HepG2 (cell line): ENCODE data around the gene CCDC97. TPM values are rescaled to one million over a fixed set of nuclear protein-coding genes. Genes with fewer than 3 reads are reported as not detected.

Experiments
- BRD4 ChIP-seq: sonication (generic); formaldehyde crosslinking; IDR thresholded peaks from 2 replicates; pipeline ENCODE4 v1.4.0; 2020; ENCODE audit warnings: missing genetic modification reagents
- CREM ChIP-seq, 2 experiments: sonication (generic) in 1 of 2; formaldehyde crosslinking in 1 of 2; IDR thresholded peaks; 2 replicates each; pipeline versions ENCODE4 v1.4.0 to v1.6.1; 2016 to 2020; ENCODE audit warnings: antibody characterized with exemption in 1 of 2, mild to moderate bottlenecking in 1 of 2, missing genetic modification reagents in 1 of 2
- DR1 ChIP-seq: sonication (generic); formaldehyde crosslinking; IDR thresholded peaks from 2 replicates; pipeline ENCODE4 v1.8.0; 2021; ENCODE audit warnings: mild to moderate bottlenecking, missing genetic modification reagents, inconsistent platforms
- ELF3 ChIP-seq: IDR thresholded peaks from 2 replicates; pipeline ENCODE4 v1.6.1; 2016; ENCODE audit warnings: missing genetic modification reagents, missing compliant biosample characterization
- EP300 ChIP-seq, 3 experiments: sonication (generic) in 1 of 3; formaldehyde crosslinking in 1 of 3; IDR thresholded peaks; 2 replicates each; pipeline versions ENCODE4 v1.5.1 to v1.6.1; 2011 to 2020; ENCODE audit warnings: low read depth in 2 of 3, low read length in 2 of 3, borderline replicate concordance in 1 of 3, improper control_type of control experiment in 1 of 3, mild to moderate bottlenecking in 1 of 3, missing genetic modification reagents in 1 of 3, moderate library complexity in 1 of 3
- FOXJ3 ChIP-seq: sonication (generic); formaldehyde crosslinking; IDR thresholded peaks from 2 replicates; pipeline ENCODE4 v1.4.0; 2020; ENCODE audit warnings: missing genetic modification reagents, mild to moderate bottlenecking, borderline replicate concordance
- HCFC1 ChIP-seq: fragments of 150-350 bp; IDR thresholded peaks from 2 replicates; pipeline ENCODE4 v1.6.1; 2014; ENCODE audit warnings: low read depth, low read length
- KDM4B ChIP-seq: sonication (generic); formaldehyde crosslinking; IDR thresholded peaks from 2 replicates; pipeline ENCODE4 v1.4.0; 2020; ENCODE audit warnings: missing genetic modification reagents
- MTA1 ChIP-seq: sonication (generic); formaldehyde crosslinking; IDR thresholded peaks from 2 replicates; pipeline ENCODE4 v1.4.0; 2020; ENCODE audit warnings: missing genetic modification reagents, mild to moderate bottlenecking, borderline replicate concordance
- NCOA2 ChIP-seq: sonication (generic); formaldehyde crosslinking; IDR thresholded peaks from 2 replicates; pipeline ENCODE4 v1.8.0; 2022; ENCODE audit warnings: inconsistent platforms
- NFE2L1 ChIP-seq: sonication (generic); formaldehyde crosslinking; IDR thresholded peaks from 2 replicates; pipeline ENCODE4 v1.4.0; 2020; ENCODE audit warnings: missing genetic modification reagents, mild to moderate bottlenecking, borderline replicate concordance
- NR2C2 ChIP-seq: sonication (generic); formaldehyde crosslinking; IDR thresholded peaks from 2 replicates; pipeline ENCODE4 v1.4.0; 2020; ENCODE audit warnings: missing genetic modification reagents, mild to moderate bottlenecking, moderate library complexity, borderline replicate concordance
- NRL ChIP-seq: sonication (generic); formaldehyde crosslinking; IDR thresholded peaks from 2 replicates; pipeline ENCODE4 v1.5.0; 2020; ENCODE audit warnings: missing genetic modification reagents, mild to moderate bottlenecking, moderate library complexity, borderline replicate concordance
- SALL2 ChIP-seq: sonication (generic); formaldehyde crosslinking; IDR thresholded peaks from 2 replicates; pipeline ENCODE4 v1.8.1; 2023; ENCODE audit warnings: mild to moderate bottlenecking, missing genetic modification reagents, inconsistent platforms
- SCMH1 ChIP-seq: sonication (generic); formaldehyde crosslinking; IDR thresholded peaks from 2 replicates; pipeline ENCODE4 v1.9.0; 2021; ENCODE audit warnings: missing genetic modification reagents, mild to moderate bottlenecking, borderline replicate concordance
- SNAPC2 ChIP-seq: sonication (generic); formaldehyde crosslinking; IDR thresholded peaks from 2 replicates; pipeline ENCODE4 v1.8.1; 2022; ENCODE audit warnings: mild to moderate bottlenecking, missing genetic modification reagents
- SRSF9 ChIP-seq: fragments of 200-400 bp; formaldehyde crosslinking; IDR thresholded peaks from 2 replicates; pipeline ENCODE4 v1.6.1; 2018; ENCODE audit warnings: borderline replicate concordance, mild to moderate bottlenecking, low read depth, low read length; ENCODE audit not compliant: insufficient read depth, poor library complexity, severe bottlenecking
- STAT5B ChIP-seq: sonication (generic); formaldehyde crosslinking; IDR thresholded peaks from 2 replicates; pipeline ENCODE4 v1.4.0; 2020; ENCODE audit warnings: missing genetic modification reagents
- TEAD3 ChIP-seq: optimal IDR thresholded peaks from 2 replicates; pipeline ENCODE3; 2016; ENCODE audit warnings: borderline replicate concordance
- ZKSCAN8 ChIP-seq: IDR thresholded peaks from 2 replicates; pipeline ENCODE4 v1.6.1; 2016; ENCODE audit warnings: borderline replicate concordance, missing genetic modification reagents, missing compliant biosample characterization
- ZMYM4 ChIP-seq: sonication (generic); formaldehyde crosslinking; IDR thresholded peaks from 2 replicates; pipeline ENCODE4 v1.8.1; 2023; ENCODE audit warnings: mild to moderate bottlenecking, missing genetic modification reagents
- ZNF180 ChIP-seq: sonication (generic); formaldehyde crosslinking; IDR thresholded peaks from 2 replicates; pipeline ENCODE4 v1.4.0; 2020; ENCODE audit warnings: low read depth, missing genetic modification reagents, borderline replicate concordance
- ZNF205 ChIP-seq: IDR thresholded peaks from 2 replicates; pipeline ENCODE4 v1.6.1; 2018; ENCODE audit warnings: missing biosample characterization, missing genetic modification reagents
- ZNF256 ChIP-seq: sonication (generic); formaldehyde crosslinking; conservative IDR thresholded peaks from 2 replicates; pipeline ENCODE4 v1.4.0; 2020; ENCODE audit warnings: missing genetic modification reagents
- ZNF382 ChIP-seq: sonication (generic); formaldehyde crosslinking; IDR thresholded peaks from 2 replicates; pipeline ENCODE4 v1.5.0; 2020; ENCODE audit warnings: missing genetic modification reagents, mild to moderate bottlenecking, borderline replicate concordance
- ZNF564 ChIP-seq: sonication (generic); formaldehyde crosslinking; IDR thresholded peaks from 2 replicates; pipeline ENCODE4 v1.8.1; 2023; ENCODE audit warnings: mild to moderate bottlenecking, missing genetic modification reagents
- polyA plus RNA-seq, 8 experiments: library from polyadenylated mRNA; depleted of rRNA in 3 of 8; stranded (reverse) in 7 of 8; unstranded in 1 of 8; fragments of >200 nt; fragmentation: Illumina TruSeq in 4 of 8; extraction: Trizol in 4 of 8; gene quantifications; 2 replicates each; pipeline versions ENCODE4 v1.2.1 to v1.2.3, GENCODE V29; 2011 to 2016; ENCODE audit warnings: low read depth in 4 of 8, missing spikeins in 1 of 8, mixed read lengths in 1 of 8; ENCODE audit not compliant: insufficient read depth in 1 of 8
- total RNA-seq, 5 experiments: library from RNA; depleted of rRNA; stranded (reverse); fragments of >200 nt; fragmentation: Illumina TruSeq; extraction: Trizol; gene quantifications; 2 replicates each; pipeline ENCODE4 v1.2.3, GENCODE V29; 2016; ENCODE audit warnings: low read depth in 1 of 5
- TF ChIP-seq, protein P1 (sequence below): sonication (generic); formaldehyde crosslinking; IDR thresholded peaks from 2 replicates; pipeline ENCODE4 v1.8.1; 2023; ENCODE audit warnings: mild to moderate bottlenecking, inconsistent platforms, moderate library complexity, missing genetic modification reagents, borderline replicate concordance
- TF ChIP-seq, protein P2 (sequence below): sonication (generic); formaldehyde crosslinking; IDR thresholded peaks from 2 replicates; pipeline ENCODE4 v1.5.0; 2020; ENCODE audit warnings: missing genetic modification reagents

CCDC97 gene
- total and polyA plus RNA-seq, 2 of the 13 experiments (the other 11 are each of a cell fraction or from before 2014, with no cell fraction given): 6.2 to 7.3 TPM

DNA sequence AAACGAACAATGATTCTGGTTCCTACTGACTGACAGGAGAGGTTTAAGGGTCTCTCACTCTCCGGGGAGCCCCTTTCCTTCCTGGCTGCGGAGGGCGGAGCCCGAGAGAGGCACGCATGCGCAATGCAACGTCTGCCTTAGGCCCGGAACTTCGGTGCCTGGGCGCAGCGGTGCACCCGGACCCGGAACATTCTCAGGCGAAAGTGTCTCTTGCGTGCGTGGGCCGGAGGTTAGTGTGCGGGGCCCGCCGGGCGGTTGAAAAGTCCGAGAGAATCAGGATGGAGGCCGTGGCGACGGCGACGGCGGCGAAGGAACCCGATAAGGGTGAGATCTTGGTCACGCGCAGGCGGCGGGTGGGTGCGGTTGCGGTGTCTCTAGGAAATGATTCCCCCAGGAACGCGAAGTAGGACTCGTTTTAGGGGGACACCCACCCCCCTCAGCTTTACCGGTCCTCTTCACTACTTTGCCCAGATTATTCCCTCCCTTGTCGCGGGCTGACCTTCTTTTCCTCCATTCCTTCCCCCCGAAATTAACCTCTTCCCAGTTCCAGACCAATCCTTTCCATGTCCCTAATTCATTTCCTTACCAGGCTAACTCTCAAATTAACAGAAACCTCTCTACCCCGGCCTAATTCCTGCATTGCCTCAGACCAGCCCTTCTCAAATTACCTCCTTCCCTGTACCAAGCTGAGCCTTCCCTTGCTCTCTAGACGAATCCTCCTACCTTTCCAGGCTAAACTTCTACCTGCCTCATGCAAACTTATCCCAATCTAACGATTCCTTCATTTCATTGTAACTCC lies at the start of gene CCDC97 (continued):
- TF ChIP-seq NFE2L1: 0 out of 2 replicates have a peak, but pooled peaks have one; percentile 48
- TF ChIP-seq, protein P1, sequence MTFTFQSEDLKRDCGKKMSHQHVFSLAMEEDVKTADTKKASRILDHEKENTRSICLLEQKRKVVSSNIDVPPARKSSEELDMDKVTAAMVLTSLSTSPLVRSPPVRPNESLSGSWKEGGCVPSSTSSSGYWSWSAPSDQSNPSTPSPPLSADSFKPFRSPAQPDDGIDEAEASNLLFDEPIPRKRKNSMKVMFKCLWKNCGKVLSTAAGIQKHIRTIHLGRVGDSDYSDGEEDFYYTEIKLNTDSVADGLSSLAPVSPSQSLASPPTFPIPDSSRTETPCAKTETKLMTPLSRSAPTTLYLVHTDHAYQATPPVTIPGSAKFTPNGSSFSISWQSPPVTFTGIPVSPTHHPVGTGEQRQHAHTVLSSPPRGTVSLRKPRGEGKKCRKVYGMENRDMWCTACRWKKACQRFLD (CRISPR knock-in tag): no peak
- TF ChIP-seq SRSF9: no peak
- no peak for TF ChIP-seq DR1 (CRISPR knock-in tag)
- no peak for TF ChIP-seq SCMH1
- TF ChIP-seq, protein P2, sequence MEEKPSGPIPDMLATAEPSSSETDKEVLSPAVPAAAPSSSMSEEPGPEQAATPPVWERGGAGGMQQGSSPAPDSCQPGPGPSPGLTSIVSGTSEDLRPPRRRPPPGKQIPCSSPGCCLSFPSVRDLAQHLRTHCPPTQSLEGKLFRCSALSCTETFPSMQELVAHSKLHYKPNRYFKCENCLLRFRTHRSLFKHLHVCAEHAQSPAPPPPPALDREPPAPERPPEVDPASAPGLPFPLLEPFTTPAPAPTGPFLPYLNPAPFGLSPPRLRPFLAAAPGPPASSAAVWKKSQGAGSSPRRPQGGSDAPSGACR (CRISPR knock-in tag): peak; percentile 77
- TF ChIP-seq ZKSCAN8 (CRISPR knock-in tag): no peak; the same call in 1 of the 2 replicates
- TF ChIP-seq HCFC1: peak; percentile 43; the same call in 1 of the 2 replicates
- peak; percentile 76 for TF ChIP-seq NR2C2
- TF ChIP-seq EP300 (IDR thresholded peaks at IDR 0.05; ENCODE audit: low read depth in 2 of 2, low read length in 2 of 2): peak in 1 of 2 experiments; percentile 37; a peak in 1 of 4 replicates
- 0 out of 2 replicates have a peak, but pooled peaks have one; percentile 18 for TF ChIP-seq EP300 (CRISPR knock-in tag; IDR thresholded peaks at IDR 0.05; ENCODE audit: borderline replicate concordance)
- 0 out of 2 replicates have a peak, but pooled peaks have one; percentile 69 for TF ChIP-seq KDM4B (CRISPR knock-in tag)
- peak; percentile 90 for TF ChIP-seq SALL2 (CRISPR knock-in tag)
- TF ChIP-seq MTA1: peak; percentile 52; the same call in 1 of the 2 replicates
- peak; percentile 59; the same call in 1 of the 2 replicates for TF ChIP-seq FOXJ3 (CRISPR knock-in tag)
- TF ChIP-seq CREM (IDR thresholded peaks at IDR 0.05): peak; percentile 66; the same call in 1 of the 2 replicates
- no peak for TF ChIP-seq CREM (CRISPR knock-in tag; IDR thresholded peaks at IDR 0.05)
- TF ChIP-seq ZNF180 (CRISPR knock-in tag): peak; percentile 37; the same call in 1 of the 2 replicates
- TF ChIP-seq BRD4: peak; percentile 83; the same call in 1 of the 2 replicates
- TF ChIP-seq ELF3 (CRISPR knock-in tag): peak; percentile 92
- peak; percentile 45 for TF ChIP-seq TEAD3 (CRISPR knock-in tag)
- no peak for TF ChIP-seq ZNF382
- 0 out of 2 replicates have a peak, but pooled peaks have one; percentile 62 for TF ChIP-seq SNAPC2 (CRISPR knock-in tag)
- peak; percentile 81; the same call in 1 of the 2 replicates for TF ChIP-seq ZNF564 (CRISPR knock-in tag)
- TF ChIP-seq NRL (CRISPR knock-in tag): no peak
- no peak; the same call in 1 of the 2 replicates for TF ChIP-seq STAT5B (CRISPR knock-in tag)
- TF ChIP-seq ZMYM4 (CRISPR knock-in tag): peak; percentile 65
- TF ChIP-seq NCOA2 (CRISPR knock-in tag): peak; percentile 46; the same call in 1 of the 2 replicates
- TF ChIP-seq ZNF256: no peak
- TF ChIP-seq ZNF205 (CRISPR knock-in tag): peak; percentile 71; the same call in 1 of the 2 replicates
